Left renal pelvis (tissue), 4 donors: ENCODE data around the gene TEC. TPM values are rescaled to one million over a fixed set of nuclear protein-coding genes. Genes with fewer than 3 reads are reported as not detected.

Experiments used
- DNase-seq, 4 donors: peaks; one replicate each; pipeline ENCODE4 v3.0.0-alpha.2; 2013; ENCODE audit warnings: low read depth in 4 of 4, low spot score in 3 of 4
- polyA plus RNA-seq, 4 donors: library from polyadenylated mRNA; unstranded; fragments of 120-200 nt; gene quantifications; one replicate each; pipeline ENCODE4 v1.2.1, GENCODE V29; 2013; ENCODE audit not compliant: insufficient read length in 4 of 4

TEC gene
- polyA plus RNA-seq, 4 donors: 1.6 to 4.3 (median 3.4) TPM

DNA sequence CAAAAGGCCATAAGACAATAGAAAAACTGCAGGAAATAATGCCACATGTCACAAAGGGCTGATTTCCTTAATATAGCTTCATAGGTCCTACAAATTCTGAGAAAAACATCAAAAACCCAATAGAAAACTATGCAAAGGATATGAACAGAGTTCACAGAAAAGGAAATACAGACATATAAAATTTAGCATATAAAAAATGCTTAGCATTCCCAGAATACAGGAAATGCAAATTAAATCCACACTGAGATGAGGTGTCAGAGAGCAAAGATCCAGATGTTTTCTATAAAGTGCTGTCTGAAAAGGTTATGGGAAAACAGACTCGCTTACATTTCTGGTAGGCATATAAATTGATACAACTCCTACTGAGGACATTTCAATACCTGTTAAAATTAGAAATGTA, 169.4 kb downstream of the TEC start:
- no peak for DNase-seq

DNA sequence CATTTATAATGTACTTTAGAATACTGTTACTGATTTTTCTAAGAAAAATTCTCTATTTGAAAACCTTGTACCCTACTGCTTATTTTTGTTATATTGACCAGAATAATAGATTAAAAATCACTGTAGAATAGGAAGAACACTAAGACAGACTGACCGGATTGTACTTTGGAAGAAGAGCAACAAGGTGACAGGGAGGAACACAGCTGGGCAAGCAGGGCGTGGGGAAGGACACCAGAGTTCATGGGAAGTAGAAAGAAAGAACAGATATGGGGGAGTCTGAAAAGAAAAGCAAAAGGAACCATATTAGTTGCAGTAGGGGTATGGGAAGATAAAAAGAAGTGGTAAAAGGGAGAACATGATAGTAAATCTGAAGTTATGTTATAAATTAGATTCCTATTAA, 174.2 kb downstream of the TEC start:
- no peak for DNase-seq

GRCh38 chr4:48093991-48094416, 175.6 kb downstream of the TEC start:
- DNase-seq: no peak

GRCh38 chr4:48090621-48091020, 179.0 kb downstream of the TEC start:
- no peak for DNase-seq

DNA sequence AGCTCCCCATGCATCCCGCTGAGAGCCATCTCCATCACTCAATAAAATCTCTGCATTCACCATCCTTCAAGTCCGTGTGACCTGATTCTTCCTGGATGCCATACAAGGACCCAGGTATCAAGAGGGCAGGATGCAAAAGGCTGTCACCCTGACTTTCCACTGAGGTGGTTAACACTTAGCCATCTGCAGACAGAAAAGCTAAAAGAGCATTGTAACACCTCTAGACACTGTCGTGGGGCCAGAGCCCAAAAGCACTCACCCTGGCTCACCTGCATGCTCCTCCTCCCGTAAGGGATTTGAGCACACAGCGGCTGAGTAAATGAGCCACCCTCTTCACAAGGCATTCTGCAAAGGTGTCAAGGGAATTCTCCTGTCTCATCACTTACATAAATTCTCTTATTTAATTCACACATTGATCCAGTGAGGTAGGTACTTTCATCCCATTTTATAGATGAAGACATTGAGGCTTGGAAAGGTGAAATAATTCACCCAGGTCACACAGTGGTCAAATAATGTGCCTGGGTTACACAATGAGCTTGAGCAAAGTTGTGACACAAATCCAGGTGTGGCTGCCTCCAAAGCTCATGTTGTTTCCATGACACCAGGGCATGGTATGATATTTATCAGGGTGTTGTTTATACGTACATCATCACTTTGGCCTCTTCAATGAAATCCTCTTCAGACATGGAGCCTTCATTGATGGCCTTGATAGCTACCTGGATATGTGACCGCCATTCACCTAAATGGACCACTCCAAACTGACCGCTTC, 183.6 kb downstream of the TEC start:
- DNase-seq: no peak

Other genes with a start within 250 kb of the TEC start
- gene TXK, start 135.6 kb downstream of the TEC start, polyA plus RNA-seq: 1 to 10 TPM in 3 of 4 donors, under 1 TPM in 1; 0.55 to 3.9 (median 2.3) TPM
- gene SLAIN2, start 71.7 kb upstream of the TEC start, polyA plus RNA-seq: 10 to 100 TPM; 59.1 to 72.5 (median 65.4) TPM
- 1 to 10 TPM in 1 of 4 donors, under 1 TPM in 3; 0.19 to 2.3 (median 0.40) TPM for gene SLC10A4, start 213.5 kb upstream of the TEC start, polyA plus RNA-seq
- gene ZAR1, start 220.4 kb upstream of the TEC start, polyA plus RNA-seq: under 1 TPM in 1 of 4 donors, not detected in 3; 0.15 TPM